Breast epithelium (tissue), 3 donors: ENCODE measurements around the gene INPP4A.

Experiments used
- CTCF ChIP-seq, 3 donors: fragments of 450-650 bp; IDR thresholded peaks; one replicate each; pipeline ENCODE4 v1.5.1; 2016 to 2017; ENCODE audit warnings: antibody characterized with exemption in 3 of 3, mild to moderate bottlenecking in 3 of 3, moderate library complexity in 3 of 3
- POLR2A ChIP-seq: fragments of 450-650 bp; IDR thresholded peaks from one replicate; pipeline ENCODE4 v1.6.1; 2016; ENCODE audit warnings: antibody characterized with exemption, mild to moderate bottlenecking, moderate library complexity
- POLR2AphosphoS5 ChIP-seq, 3 donors: sonication (generic); formaldehyde crosslinking; IDR thresholded peaks; one replicate each; pipeline ENCODE4 v1.6.1; 2017; ENCODE audit warnings: antibody characterized with exemption in 3 of 3

- TF ChIP-seq POLR2A, result no peak
- no peak for TF ChIP-seq CTCF (IDR thresholded peaks at IDR 0.05)
- TF ChIP-seq POLR2AphosphoS5 (IDR thresholded peaks at IDR 0.05), result no peak
Observed at GRCh38 chr2:98522854-98523253, 78.2 kb downstream of the INPP4A start.
